Measurements from ENCODE around the gene ARID2.

The ARID2 gene

DNA sequence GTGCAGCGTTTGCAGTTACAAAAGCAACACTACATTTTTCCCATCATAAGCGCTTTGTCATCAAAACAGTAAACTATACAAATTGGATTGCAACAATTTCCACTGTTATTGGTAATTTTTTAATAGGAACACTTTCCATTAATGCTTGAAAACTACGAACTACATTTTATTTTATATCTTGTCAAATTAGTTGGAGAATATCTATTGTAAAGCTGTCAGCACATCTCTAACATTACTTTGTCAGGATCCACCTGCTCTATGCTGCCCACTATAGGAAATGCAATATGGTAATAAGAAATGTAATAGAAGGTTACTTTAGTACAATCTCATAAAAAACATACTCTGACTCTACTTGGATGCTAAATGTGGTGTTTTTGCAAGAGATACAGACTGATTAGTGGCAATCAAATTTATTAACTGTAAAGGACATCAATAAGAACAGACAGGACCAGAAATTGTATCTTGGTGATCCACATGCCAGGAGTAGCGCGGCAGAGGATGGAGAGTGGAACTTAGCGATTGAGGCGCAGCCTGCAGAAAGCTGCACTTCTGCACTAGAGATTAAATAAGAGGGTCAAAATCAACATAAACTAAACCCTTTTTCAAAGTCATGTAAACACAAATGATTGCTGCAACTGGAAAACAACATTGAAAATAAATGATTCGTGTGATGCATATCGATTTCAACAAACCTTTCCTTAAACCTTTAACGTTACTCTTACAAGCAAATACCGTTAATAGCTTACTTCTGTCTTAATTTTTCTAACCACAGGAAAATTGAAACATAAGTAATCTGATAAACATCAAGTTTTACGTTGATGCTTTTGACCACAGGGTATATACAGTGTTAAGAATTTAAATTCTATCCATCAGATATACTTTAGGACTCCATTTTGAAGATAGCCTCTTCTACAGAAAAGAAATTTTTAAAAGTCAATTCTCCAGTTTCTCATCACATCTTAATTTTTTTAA, 3.6 kb upstream of the ARID2 start:
- DNase-seq = peak; percentile 2

DNA sequence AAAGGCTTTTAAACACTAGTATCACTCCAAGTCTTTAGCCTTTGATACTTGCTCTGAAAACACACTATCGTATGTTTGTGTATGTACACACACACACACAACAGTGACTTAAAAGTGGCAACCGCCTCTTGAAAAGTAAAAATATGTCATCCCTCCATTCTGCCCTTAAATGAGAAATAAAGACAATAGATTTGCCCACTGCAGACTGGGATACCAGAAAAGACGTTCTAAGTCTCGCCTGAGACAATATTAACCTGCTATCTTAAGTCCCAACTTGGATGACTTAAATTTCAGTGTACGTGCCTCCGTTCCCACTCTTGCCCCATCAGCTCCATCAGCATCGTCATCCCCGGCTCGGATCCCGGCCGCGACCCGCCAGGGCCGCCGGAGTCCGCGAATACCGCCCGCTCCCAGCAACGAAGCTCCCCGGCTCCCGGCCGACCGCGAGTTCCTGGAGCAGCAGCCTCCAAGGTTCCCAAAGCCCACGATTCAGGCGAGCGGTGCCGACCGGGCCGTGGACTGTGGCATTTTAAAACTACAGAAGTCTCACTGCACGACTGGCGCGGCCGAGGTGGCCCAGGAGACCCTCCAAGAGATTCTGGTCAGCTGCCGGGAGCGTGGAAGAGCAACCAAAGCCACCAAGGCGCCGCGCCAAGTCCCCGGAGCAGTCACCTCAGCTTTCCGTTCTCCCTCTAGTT, 2.8 kb upstream of the ARID2 start:
- DNase-seq = peak; percentile 35

DNA sequence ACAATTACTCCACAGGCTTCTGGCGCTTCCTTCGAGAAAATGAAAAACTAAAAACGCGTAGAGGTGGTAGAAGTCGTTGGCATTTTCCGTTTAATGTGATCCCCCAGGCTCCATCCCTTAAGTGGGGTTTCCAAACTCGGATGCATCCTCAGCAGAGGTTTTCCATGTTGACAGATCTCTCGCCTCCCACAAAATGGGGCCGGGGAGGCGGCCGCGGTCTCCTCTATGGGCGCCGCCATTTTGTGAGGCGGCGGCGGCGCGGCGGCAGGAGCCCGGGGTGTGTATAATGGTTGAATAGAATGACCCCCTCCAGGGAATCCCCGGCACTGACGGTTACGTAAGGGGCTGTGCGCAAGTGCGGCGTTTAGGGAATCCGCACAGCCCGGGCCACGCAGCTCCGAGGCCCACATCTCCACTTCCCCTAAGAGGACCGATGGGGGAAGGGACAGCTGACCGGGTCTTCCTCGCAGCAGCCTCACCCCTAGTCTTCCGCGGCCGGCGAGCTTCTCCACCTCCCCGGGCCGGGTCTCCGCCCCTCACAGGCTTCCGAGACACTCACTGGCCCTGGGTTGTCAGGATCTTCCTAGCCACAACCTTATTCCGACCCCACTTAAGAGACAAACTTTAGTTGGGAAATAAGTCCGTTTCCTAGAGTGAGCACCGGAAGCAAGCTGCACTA, 2.1 kb upstream of the ARID2 start:
- peak; percentile 89 for DNase-seq

GRCh38 chr12:45727980-45728629, 1.4 kb upstream of the ARID2 start:
- DNase-seq = peak; percentile 25

DNA sequence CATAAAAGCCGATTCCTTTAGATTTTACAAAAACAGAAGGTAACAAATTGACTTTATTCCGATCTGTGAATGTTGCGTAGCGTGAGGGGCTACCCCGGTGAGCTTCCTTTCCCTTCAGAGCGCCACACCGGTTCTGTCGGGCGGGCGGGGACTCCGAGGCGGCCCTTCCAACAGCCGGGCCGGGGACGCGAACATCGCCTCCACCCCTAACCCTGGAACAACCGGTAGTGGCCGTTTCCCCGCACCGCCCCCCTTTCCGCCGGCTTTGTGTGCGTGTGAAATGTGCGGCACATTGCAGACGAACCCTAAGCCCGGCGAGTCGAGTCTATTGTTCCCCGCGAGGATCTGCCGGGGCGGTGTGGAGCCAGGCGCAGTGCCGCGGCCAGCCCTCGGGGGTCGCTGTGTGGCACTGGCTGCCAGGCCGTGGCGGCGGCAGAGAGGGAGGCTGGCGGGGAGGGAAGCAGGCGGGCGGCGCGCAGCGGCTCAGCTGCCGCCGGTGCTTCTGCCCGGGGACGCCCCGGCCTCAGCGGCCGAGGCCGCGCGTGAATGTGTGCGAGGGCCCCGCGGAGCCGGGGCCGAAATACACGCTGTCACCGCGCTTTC, 775 bp upstream of the ARID2 start:
- peak; percentile 95 for DNase-seq

DNA sequence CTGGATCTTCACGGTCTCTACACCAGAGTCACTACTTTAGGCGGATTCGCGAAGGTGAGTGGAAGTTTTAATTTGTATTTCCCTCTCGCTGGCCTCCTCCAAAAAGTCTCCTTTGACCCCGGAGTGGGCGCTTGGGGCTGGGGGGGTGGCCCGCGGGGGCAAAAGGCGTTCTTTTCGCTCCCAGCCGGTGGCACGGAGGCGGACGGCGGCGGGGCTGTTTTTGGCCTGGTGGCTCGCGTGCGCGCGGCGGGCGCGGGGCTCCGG, 510 bp downstream of the ARID2 start:
- peak; percentile 40 for DNase-seq

GRCh38 chr12:45730348-45731189, 1.1 kb downstream of the ARID2 start:
- peak; percentile 46 for DNase-seq

- DNase-seq = no peak
Measured at GRCh38 chr12:45731190-45731775, 1.8 kb downstream of the ARID2 start.

GRCh38 chr12:45732250-45732649, 2.7 kb downstream of the ARID2 start:
- no peak for DNase-seq

- DNase-seq = no peak
Measured at GRCh38 chr12:45732936-45733335, 3.4 kb downstream of the ARID2 start.

GRCh38 chr12:45737638-45738037, 8.1 kb downstream of the ARID2 start:
- no peak for DNase-seq

DNA sequence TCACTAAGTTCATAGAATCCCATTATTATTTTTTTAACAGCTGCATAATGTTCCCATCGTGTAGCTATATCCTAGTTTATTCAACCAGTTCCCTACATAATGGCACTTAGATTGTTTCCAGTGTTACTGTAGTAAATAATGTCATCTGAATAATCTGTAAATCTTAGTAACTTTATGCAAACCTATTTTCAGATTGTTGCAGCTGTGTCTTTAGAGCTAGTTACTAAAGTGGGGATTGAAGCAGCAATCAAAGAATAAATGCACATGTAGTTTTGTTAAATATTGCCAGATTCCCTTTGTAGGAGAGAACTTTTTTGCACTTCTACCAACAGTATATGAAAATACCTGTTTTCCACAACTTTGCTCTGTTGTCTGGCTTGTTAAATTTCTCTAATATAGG, 13.1 kb downstream of the ARID2 start:
- DNase-seq = no peak

DNA sequence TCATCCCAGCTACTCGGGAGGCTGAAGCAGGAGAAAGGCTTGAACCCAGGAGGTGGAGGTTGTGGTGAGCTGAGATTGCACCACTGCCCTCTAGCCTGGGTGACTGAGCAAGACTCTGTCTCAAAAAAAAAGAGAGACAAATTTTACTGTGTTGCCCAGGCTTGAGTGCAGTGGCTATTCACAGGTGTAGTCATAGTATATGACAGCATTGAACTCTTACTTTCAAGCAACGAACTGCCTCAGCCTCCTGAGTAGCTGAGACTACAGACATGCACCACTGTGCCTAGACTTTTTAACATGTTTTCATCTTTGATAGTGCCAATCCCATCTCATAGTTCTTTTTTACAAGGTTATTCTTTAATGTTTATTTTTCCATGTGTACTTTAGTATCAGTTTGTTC, 13.7 kb downstream of the ARID2 start:
- no peak for DNase-seq

GRCh38 chr12:45745861-45746277, 16.4 kb downstream of the ARID2 start:
- DNase-seq = no peak

GRCh38 chr12:45756666-45757065, 27.2 kb downstream of the ARID2 start:
- no peak for DNase-seq

DNA sequence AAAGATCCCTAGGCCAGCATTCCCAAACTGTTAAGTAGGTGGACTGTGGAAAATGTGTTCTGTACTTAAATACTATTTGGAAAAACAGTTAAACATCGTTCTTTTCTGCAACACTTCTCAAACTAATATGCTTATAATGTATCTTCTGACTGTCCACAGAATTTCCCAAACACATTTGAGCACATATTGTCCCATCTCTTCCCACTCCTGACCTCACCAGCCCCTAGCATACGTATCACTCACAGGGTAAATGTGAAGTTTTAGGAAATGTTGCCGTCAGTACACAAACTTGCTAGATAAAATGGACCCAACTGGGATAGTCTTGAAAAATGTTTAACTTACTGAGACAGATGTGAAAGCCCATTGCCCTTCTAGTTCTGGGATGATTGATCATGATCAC, 27.7 kb downstream of the ARID2 start:
- DNase-seq = no peak

DNA sequence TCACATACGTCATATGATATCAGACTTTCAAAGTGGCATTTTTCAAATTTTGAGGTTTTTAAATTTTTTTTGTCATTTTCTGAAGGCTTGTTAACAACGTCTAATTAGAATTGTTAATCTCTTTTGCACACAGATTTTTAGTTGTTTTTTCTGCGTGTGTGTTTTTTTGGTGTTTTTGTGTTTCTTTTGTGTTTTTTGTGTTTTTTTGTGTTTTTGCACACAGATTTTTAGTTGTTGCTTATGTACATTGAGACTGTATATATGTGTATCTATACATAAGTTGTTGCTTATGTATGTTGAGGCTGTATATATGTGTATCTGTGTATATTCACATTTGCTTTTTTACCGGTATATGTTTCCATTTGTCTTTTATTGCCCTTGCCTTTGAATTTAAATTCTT, 30.8 kb downstream of the ARID2 start:
- no peak for DNase-seq

GRCh38 chr12:45762185-45763110, 32.9 kb downstream of the ARID2 start:
- no peak for DNase-seq

DNA sequence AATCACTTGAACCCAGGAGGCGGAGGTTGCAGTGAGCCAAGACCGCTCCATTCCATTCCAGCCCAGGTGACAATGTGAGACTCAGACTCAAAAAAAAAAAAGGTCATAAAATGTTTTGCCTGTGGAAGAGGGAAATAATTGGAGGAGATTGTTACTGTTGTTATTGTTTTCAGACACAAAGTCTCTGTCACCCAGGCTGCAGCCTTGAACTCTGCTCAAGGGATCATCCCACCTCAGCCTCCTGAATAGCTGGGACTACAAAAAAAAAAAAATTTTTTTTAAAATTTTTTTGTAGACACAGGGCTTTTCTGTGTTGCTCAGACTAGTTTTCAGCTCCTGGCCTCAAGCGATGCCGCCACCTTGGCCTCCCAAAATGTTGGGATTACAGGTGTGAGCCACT, 33.9 kb downstream of the ARID2 start:
- no peak for DNase-seq

- no peak for DNase-seq
Measured at GRCh38 chr12:45768194-45768593, 38.7 kb downstream of the ARID2 start.
